ENCODE results near the gene TCEANC.
"Not testable (repeated sequence)": the region's sequence is repeated elsewhere in the genome, so short reads cannot be mapped to it uniquely, and the experiment has no call there.

Gene TCEANC

DNA sequence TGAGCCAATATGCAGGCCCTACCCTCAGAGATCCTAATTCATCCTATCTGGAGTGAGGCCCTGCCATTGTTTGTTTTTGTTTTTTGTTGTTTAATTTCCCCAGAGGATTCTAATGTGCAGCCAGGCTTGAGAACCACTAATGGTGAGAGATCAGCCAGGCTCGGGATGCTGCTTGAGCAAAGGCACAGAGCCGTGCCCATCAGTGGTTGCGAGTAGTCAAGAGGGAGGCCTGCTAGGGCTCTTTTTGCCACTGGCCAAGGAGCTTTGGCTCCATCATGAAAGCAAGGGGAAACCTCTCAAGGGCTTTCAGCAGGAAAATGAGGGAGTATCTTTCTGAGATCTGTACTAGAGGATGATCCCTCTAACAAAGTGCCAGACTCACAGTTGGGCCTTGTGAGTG lies 2.7 kb downstream of the TCEANC start:
- Histone ChIP-seq H3K4me1 (ENCODE audit: control insufficient read depth, insufficient read depth, low read length) (no peaks in the 10 kb centered on the region), H3K9me3 (ENCODE audit: control insufficient read depth, insufficient read depth, low read length) (no peaks in the 10 kb centered on the region), H3K27me3 (ENCODE audit: control insufficient read depth, insufficient read depth, low read length) (no peaks in the 10 kb centered on the region), H3K27ac (ENCODE audit: low read length) (no peak overlapping the region), H3K36me3 (ENCODE audit: control insufficient read depth, insufficient read depth, low read length) (no peaks in the 10 kb centered on the region), H3K4me3 (ENCODE audit: low read length) (no peak overlapping the region)
- DNase-seq (ENCODE audit: low read depth, low spot score), result no peak
- no CpG with 5 or more reads among the region's 3 CpGs for WGBS (ENCODE audit: insufficient coverage, insufficient read length)

DNA sequence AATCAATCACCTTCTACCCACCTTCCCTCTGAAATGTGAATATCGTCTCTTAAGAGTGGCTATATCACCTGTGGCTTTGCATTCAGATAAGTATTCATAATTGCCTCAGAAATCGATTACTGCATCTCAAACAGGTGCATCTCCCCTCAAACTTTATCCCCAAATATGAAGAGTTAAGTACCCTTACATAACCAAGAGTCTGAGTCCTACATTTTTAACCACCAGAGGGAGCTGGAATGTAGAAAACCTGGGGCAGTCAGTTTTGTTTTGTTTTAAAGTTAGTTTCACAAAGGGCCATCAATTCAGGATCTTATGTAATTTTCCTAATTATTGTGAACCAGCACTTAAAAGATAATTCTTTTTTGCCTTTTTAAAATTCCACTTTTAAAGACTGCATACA lies 5.7 kb downstream of the TCEANC start:
- no peak overlapping the region for H3K4me3 ChIP-seq (ENCODE audit: low read length)
- no peaks in the 10 kb centered on the region for H3K9me3 ChIP-seq (ENCODE audit: control insufficient read depth, insufficient read depth, low read length)
- H3K27me3 ChIP-seq (ENCODE audit: control insufficient read depth, insufficient read depth, low read length), result no peaks in the 10 kb centered on the region
- no peak for DNase-seq (ENCODE audit: low read depth, low spot score)
- no peaks in the 10 kb centered on the region for H3K36me3 ChIP-seq (ENCODE audit: control insufficient read depth, insufficient read depth, low read length)
- H3K27ac ChIP-seq (ENCODE audit: low read length), result no peak overlapping the region
- no CpG with 5 or more reads among the region's 2 CpGs for WGBS (ENCODE audit: insufficient coverage, insufficient read length)
- H3K4me1 ChIP-seq (ENCODE audit: control insufficient read depth, insufficient read depth, low read length), result no peaks in the 10 kb centered on the region

DNA sequence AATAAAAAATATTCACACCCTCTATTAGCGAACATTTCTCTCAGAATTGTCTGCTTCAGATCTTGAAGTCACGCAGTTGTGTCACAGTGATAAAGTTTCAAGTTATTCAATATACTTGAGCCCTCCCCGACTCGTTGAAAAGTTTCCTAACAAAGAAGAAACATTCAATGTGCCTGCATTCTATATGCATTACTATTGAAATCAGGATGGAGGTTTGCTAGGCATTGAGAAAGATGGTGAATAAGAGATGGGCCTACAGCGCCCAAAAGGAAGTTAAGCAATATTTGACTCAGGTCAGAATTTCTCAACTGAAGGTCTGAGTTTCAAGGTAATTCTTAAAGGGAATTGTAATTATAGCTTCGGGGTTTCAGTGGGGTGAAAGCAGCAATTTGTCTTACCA lies 6.1 kb downstream of the TCEANC start:
- Histone ChIP-seq H3K4me1 (ENCODE audit: control insufficient read depth, insufficient read depth, low read length) (no peaks in the 10 kb centered on the region), H3K36me3 (ENCODE audit: control insufficient read depth, insufficient read depth, low read length) (no peaks in the 10 kb centered on the region), H3K27me3 (ENCODE audit: control insufficient read depth, insufficient read depth, low read length) (no peaks in the 10 kb centered on the region), H3K27ac (ENCODE audit: low read length) (no peak overlapping the region), H3K9me3 (ENCODE audit: control insufficient read depth, insufficient read depth, low read length) (no peaks in the 10 kb centered on the region), H3K4me3 (ENCODE audit: low read length) (no peak overlapping the region)
- WGBS (ENCODE audit: insufficient coverage, insufficient read length), result no CpG with 5 or more reads among the region's 6 CpGs
- DNase-seq (ENCODE audit: low read depth, low spot score), result no peak

DNA sequence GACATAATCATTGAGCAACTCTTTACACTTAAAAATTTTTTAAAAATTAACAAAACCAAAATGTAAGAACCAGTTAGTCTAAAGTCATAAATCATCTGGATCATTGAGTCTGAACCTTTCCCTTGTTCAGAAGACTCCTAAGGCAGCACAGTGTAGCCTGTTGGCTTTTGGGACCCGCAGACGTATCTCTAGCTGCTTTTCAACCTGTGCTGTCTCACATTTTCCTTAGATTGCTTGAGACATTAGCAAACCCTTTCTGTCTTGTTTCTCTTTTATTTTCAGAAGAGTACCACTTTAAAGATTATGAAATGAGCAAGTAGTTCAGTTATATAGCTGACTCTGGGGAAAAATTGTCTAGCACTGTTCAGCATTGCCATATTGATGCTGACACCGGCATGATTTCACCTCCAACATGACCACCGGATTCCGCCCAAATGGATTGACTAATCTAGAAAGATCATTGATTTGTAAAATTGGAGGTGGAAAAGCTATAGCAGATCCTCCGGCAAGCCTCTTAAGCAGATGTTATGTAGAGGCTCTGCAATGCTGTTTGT lies 8.9 kb downstream of the TCEANC start:
- H3K36me3 ChIP-seq (ENCODE audit: control insufficient read depth, insufficient read depth, low read length), result no peaks in the 10 kb centered on the region
- no peak overlapping the region for H3K27ac ChIP-seq (ENCODE audit: low read length)
- WGBS (ENCODE audit: insufficient coverage, insufficient read length), result no CpG with 5 or more reads among the region's 6 CpGs
- no peaks in the 10 kb centered on the region for H3K9me3 ChIP-seq (ENCODE audit: control insufficient read depth, insufficient read depth, low read length)
- H3K4me3 ChIP-seq (ENCODE audit: low read length), result no peak overlapping the region
- no peaks in the 10 kb centered on the region for H3K27me3 ChIP-seq (ENCODE audit: control insufficient read depth, insufficient read depth, low read length)
- DNase-seq (ENCODE audit: low read depth, low spot score), result no peak
- H3K4me1 ChIP-seq (ENCODE audit: control insufficient read depth, insufficient read depth, low read length), result no peaks in the 10 kb centered on the region

DNA sequence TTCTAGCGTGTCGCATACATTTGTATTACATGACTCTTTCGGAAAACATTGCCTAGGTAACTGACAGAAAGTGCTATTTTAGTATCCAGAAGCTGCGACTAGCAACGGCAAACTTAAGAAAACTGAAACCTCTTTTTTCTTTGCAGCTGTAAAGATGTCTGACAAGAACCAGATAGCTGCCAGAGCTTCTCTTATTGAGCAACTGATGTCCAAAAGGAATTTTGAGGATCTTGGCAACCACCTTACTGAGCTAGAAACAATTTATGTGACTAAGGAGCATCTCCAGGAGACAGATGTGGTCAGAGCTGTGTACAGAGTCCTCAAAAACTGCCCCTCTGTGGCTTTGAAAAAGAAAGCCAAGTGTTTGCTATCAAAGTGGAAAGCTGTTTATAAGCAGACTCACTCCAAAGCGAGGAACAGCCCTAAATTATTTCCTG lies 9.4 kb downstream of the TCEANC start:
- Histone ChIP-seq H3K27me3 (ENCODE audit: control insufficient read depth, insufficient read depth, low read length) (no peaks in the 10 kb centered on the region), H3K4me3 (ENCODE audit: low read length) (no peak overlapping the region), H3K9me3 (ENCODE audit: control insufficient read depth, insufficient read depth, low read length) (no peaks in the 10 kb centered on the region), H3K27ac (ENCODE audit: low read length) (no peak overlapping the region), H3K4me1 (ENCODE audit: control insufficient read depth, insufficient read depth, low read length) (no peaks in the 10 kb centered on the region), H3K36me3 (ENCODE audit: control insufficient read depth, insufficient read depth, low read length) (no peaks in the 10 kb centered on the region)
- no CpG with 5 or more reads among the region's 6 CpGs for WGBS (ENCODE audit: insufficient coverage, insufficient read length)
- DNase-seq (ENCODE audit: low read depth, low spot score), result no peak

DNA sequence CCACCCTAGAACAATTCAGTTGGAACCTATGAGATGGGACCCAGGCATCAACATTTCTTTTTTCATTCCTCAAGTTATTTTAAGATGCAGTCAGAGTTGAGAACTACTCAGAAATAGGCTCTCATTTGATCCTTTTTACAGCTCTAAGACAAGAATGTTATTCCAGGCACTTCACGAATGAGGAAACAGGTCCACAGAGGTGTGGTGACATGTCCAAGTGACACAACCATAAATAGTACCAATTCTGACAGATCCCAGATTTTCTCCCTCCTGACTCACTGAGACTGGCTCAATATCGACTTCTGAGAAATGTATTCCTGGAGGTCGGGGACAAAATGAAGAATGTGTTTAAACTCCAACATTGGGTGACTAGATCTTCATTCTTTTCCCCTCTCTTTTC lies 11.1 kb downstream of the TCEANC start:
- no peak for DNase-seq (ENCODE audit: low read depth, low spot score)
- no peak overlapping the region for H3K4me3 ChIP-seq (ENCODE audit: low read length)
- H3K4me1 ChIP-seq (ENCODE audit: control insufficient read depth, insufficient read depth, low read length), result no peaks in the 10 kb centered on the region
- H3K27ac ChIP-seq (ENCODE audit: low read length), result no peak overlapping the region
- H3K9me3 ChIP-seq (ENCODE audit: control insufficient read depth, insufficient read depth, low read length), result no peaks in the 10 kb centered on the region
- H3K36me3 ChIP-seq (ENCODE audit: control insufficient read depth, insufficient read depth, low read length), result no peaks in the 10 kb centered on the region
- WGBS (ENCODE audit: insufficient coverage, insufficient read length), result no CpG with 5 or more reads among the region's 3 CpGs
- no peaks in the 10 kb centered on the region for H3K27me3 ChIP-seq (ENCODE audit: control insufficient read depth, insufficient read depth, low read length)

DNA sequence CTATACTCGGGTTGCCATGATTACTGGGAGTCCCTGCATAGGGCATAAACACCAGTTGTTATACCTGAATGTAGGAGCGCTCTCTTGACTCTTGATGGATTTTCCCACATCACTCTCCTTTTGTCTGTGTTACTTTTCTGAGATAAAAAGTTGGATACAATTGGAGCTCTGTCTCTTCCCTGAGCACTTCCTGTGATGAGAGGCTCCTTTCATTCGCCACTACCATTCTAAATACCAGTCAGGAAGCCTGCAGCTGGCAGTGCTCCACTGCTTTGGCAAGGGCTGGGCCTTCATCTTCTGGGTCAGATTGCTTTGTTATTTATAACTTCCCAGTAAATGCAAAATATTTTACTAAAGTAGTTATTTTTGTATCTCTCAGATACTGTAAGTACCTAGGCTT lies 13.9 kb downstream of the TCEANC start:
- DNase-seq (ENCODE audit: low read depth, low spot score), result no peak
- H3K27ac ChIP-seq (ENCODE audit: low read length), result no peak overlapping the region
- WGBS (ENCODE audit: insufficient coverage, insufficient read length), result no CpG with 5 or more reads among the region's 3 CpGs

DNA sequence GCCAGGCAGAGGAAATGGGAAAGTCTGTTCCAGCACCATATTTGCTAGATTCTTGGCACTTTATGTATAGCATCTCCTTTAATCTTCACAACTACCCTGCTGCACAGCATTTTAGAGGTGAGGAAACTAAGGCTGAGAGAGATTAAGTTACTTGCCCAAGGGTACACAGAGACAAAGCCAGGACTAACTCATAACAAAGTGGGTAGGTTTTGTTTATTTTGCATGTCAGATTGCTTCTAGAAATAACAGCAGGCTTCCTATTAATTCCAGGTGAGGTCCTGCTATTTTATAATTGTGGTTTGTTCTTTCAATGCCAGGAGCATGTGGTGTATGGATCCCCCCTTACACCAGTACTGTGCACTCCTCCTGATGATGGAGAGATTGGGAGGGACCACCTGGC lies 15.0 kb downstream of the TCEANC start:
- H3K4me1 ChIP-seq (ENCODE audit: control insufficient read depth, insufficient read depth, low read length), result no peaks in the 10 kb centered on the region
- no peaks in the 10 kb centered on the region for H3K36me3 ChIP-seq (ENCODE audit: control insufficient read depth, insufficient read depth, low read length)
- no peak overlapping the region for H3K4me3 ChIP-seq (ENCODE audit: low read length)
- no peak for DNase-seq (ENCODE audit: low read depth, low spot score)
- H3K9me3 ChIP-seq (ENCODE audit: control insufficient read depth, insufficient read depth, low read length), result no peaks in the 10 kb centered on the region
- H3K27ac ChIP-seq (ENCODE audit: low read length), result no peak overlapping the region
- no peaks in the 10 kb centered on the region for H3K27me3 ChIP-seq (ENCODE audit: control insufficient read depth, insufficient read depth, low read length)

More for the DNA sequence above, 13.9 kb downstream of the TCEANC start:
- H3K4me1 ChIP-seq (ENCODE audit: control insufficient read depth, insufficient read depth, low read length), result no peaks in the 10 kb centered on the region
- no peaks in the 10 kb centered on the region for H3K9me3 ChIP-seq (ENCODE audit: control insufficient read depth, insufficient read depth, low read length)
- H3K4me3 ChIP-seq (ENCODE audit: low read length), result no peak overlapping the region
- no peaks in the 10 kb centered on the region for H3K27me3 ChIP-seq (ENCODE audit: control insufficient read depth, insufficient read depth, low read length)
- H3K36me3 ChIP-seq (ENCODE audit: control insufficient read depth, insufficient read depth, low read length), result no peaks in the 10 kb centered on the region

DNA sequence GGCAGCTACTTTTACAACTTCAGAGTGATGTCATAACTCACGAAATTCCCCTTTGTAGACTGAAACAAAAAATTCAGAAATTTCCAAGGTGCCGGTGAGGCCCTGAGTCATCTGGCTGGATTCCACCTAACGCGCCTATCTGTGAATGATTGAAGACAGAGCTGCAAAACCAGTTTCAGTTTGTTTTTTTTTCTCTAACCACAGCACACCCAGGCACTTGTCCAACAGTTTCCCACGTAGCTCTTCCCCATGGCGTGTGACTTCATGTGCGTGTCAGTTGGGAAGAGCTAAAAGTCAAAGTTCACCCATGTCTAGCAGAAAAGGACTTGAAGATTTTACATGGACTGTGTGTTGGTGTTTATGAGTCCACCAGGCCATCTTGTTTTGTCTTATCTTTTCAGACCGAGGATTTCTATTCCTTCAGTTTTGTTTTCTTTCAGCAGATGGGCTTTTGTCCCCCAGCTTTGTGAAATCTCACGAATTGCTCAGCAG lies 16.4 kb downstream of the TCEANC start:
- DNase-seq (ENCODE audit: low read depth, low spot score), result no peak
- no CpG with 5 or more reads among the region's 9 CpGs for WGBS (ENCODE audit: insufficient coverage, insufficient read length)
- no peaks in the 10 kb centered on the region for H3K9me3 ChIP-seq (ENCODE audit: control insufficient read depth, insufficient read depth, low read length)
- H3K27ac ChIP-seq (ENCODE audit: low read length), result no peak overlapping the region
- no peak overlapping the region for H3K4me3 ChIP-seq (ENCODE audit: low read length)
- H3K4me1 ChIP-seq (ENCODE audit: control insufficient read depth, insufficient read depth, low read length), result no peaks in the 10 kb centered on the region
- H3K36me3 ChIP-seq (ENCODE audit: control insufficient read depth, insufficient read depth, low read length), result no peaks in the 10 kb centered on the region
- no peaks in the 10 kb centered on the region for H3K27me3 ChIP-seq (ENCODE audit: control insufficient read depth, insufficient read depth, low read length)

DNA sequence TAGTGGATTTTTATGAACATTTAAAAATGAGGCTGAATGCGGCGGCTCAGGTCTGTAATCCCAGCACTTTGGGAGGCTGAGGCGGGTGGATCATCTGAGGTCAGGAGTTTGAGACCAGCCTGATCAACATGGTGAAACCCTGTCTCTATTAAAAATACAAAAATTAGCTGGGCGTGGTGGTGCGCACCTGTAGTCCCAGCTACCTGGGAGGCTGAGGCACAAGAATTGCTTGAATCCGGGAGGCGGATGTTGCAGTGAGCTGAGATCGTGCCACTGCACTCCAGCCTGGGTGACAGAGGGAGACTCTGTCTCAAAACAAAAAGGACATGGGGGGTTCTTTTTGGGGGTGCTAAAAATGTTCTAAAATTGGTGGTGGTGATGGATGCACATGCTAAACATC lies 16.8 kb downstream of the TCEANC start:
- H3K27ac ChIP-seq (ENCODE audit: low read length); H3K36me3 ChIP-seq (ENCODE audit: control insufficient read depth, insufficient read depth, low read length); H3K4me1 ChIP-seq (ENCODE audit: control insufficient read depth, insufficient read depth, low read length): not testable (repeated sequence)

DNA sequence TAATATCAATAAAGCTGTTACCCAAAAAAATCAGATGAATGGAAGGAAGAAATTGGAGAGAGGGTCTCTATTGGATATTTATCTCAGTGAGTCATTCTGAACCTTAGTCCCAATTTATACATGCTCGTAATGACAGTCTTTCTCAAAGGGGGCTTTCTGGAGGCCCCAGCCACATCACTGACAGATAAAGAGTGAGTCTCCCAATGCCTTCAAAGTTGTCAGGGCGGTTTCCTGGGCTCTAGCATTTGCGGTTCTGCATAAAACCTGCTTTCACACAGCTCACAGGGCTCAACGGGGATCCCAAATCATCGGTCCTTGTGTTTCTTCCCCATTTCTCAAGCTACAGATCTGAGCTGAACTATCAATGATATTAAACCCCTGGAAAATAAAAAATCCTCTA lies 17.3 kb downstream of the TCEANC start:
- Histone ChIP-seq H3K4me1 (ENCODE audit: control insufficient read depth, insufficient read depth, low read length) (no peaks in the 10 kb centered on the region), H3K9me3 (ENCODE audit: control insufficient read depth, insufficient read depth, low read length) (no peaks in the 10 kb centered on the region), H3K27me3 (ENCODE audit: control insufficient read depth, insufficient read depth, low read length) (no peaks in the 10 kb centered on the region), H3K27ac (ENCODE audit: low read length) (no peak overlapping the region), H3K4me3 (ENCODE audit: low read length) (no peak overlapping the region), H3K36me3 (ENCODE audit: control insufficient read depth, insufficient read depth, low read length) (no peaks in the 10 kb centered on the region)
- DNase-seq (ENCODE audit: low read depth, low spot score), result no peak
- no CpG with 5 or more reads among the region's 5 CpGs for WGBS (ENCODE audit: insufficient coverage, insufficient read length)

More for the DNA sequence above, 16.8 kb downstream of the TCEANC start:
- DNase-seq (ENCODE audit: low read depth, low spot score); H3K27me3 ChIP-seq (ENCODE audit: control insufficient read depth, insufficient read depth, low read length); H3K4me3 ChIP-seq (ENCODE audit: low read length); H3K9me3 ChIP-seq (ENCODE audit: control insufficient read depth, insufficient read depth, low read length): not testable (repeated sequence)
- WGBS (ENCODE audit: insufficient coverage, insufficient read length), result no CpG with 5 or more reads among the region's 8 CpGs
